Activated naive CD4-positive, alpha-beta T cell treated with anti-CD3 and anti-CD28 coated beads, Interleukin-2, amount 50 U/mL, for 16 hours (primary cell): ENCODE results near the gene CXXC1.
A peak's percentile ranks its signal among the peaks of the same experiment; 100 is the strongest.
"Not testable (repeated sequence)": the region's sequence is repeated elsewhere in the genome, so short reads cannot be mapped to it uniquely, and the experiment has no call there.

Experiments
- DNase-seq: peaks from one replicate; pipeline ENCODE4 v3.0.0-alpha.2; 2020

Gene CXXC1

GRCh38 chr18:50287441-50288347, at the start of gene CXXC1:
TSS of gene CXXC1 (minus strand) at chr18:50287692. CDS start at chr18:50287589, 103 bp downstream.
- peak; percentile 97 for DNase-seq

GRCh38 chr18:50334546-50335152, 47.2 kb upstream of the CXXC1 start:
- no peak for DNase-seq

- no peak for DNase-seq
These were observed 44.2 kb upstream of the CXXC1 start for GRCh38 chr18:50331691-50332090.

GRCh38 chr18:50330176-50330575, 42.7 kb upstream of the CXXC1 start:
- DNase-seq, result no peak

- DNase-seq, result no peak
These were observed 40.5 kb upstream of the CXXC1 start for GRCh38 chr18:50327983-50328382.

- no peak for DNase-seq
These were observed 33.2 kb upstream of the CXXC1 start for GRCh38 chr18:50320719-50321118.

GRCh38 chr18:50315100-50315871, 27.8 kb upstream of the CXXC1 start:
- no peak for DNase-seq

- no peak for DNase-seq
These were observed 26.5 kb upstream of the CXXC1 start for GRCh38 chr18:50313873-50314460.

GRCh38 chr18:50313031-50313607, 25.6 kb upstream of the CXXC1 start:
- no peak for DNase-seq

- no peak for DNase-seq
These were observed 25.0 kb upstream of the CXXC1 start for GRCh38 chr18:50312296-50313030.

- no peak for DNase-seq
These were observed 24.2 kb upstream of the CXXC1 start for GRCh38 chr18:50311650-50312049.

GRCh38 chr18:50310080-50310479, 22.6 kb upstream of the CXXC1 start:
- DNase-seq, result no peak

- DNase-seq, result not testable (repeated sequence)
These were observed 21.4 kb upstream of the CXXC1 start for GRCh38 chr18:50308851-50309250.

- DNase-seq, result peak; percentile 91
These were observed 20.4 kb upstream of the CXXC1 start for GRCh38 chr18:50307738-50308470.

- no peak for DNase-seq
These were observed 19.9 kb upstream of the CXXC1 start for GRCh38 chr18:50307400-50307737.

GRCh38 chr18:50306944-50307343, 19.5 kb upstream of the CXXC1 start:
- DNase-seq, result no peak

GRCh38 chr18:50301074-50301473, 13.6 kb upstream of the CXXC1 start:
- no peak for DNase-seq

GRCh38 chr18:50299626-50300388, 12.3 kb upstream of the CXXC1 start:
- DNase-seq, result no peak

- no peak for DNase-seq
These were observed 11.2 kb upstream of the CXXC1 start for GRCh38 chr18:50298443-50299284.
